Lower leg skin (tissue), 4 donors: Measurements from ENCODE around the gene MINDY4. TPM values are rescaled to one million over a fixed set of nuclear protein-coding genes. Genes with fewer than 3 reads are reported as not detected.
A peak's percentile ranks its signal among the peaks of the same experiment; 100 is the strongest.

Experiments used
- DNase-seq, 2 donors: peaks; one replicate each; pipeline ENCODE4 v3.0.0-alpha.2; 2019; ENCODE audit warnings: low spot score in 2 of 2
- H3K4me3 ChIP-seq: fragments of 200-600 bp; sonication (generic); 2 replicates; pipeline ENCODE4 v1.5.1; 2017; ENCODE audit warnings: mild to moderate bottlenecking, low read depth; ENCODE audit not compliant: poor library complexity, severe bottlenecking
- POLR2A ChIP-seq, 2 donors: fragments of 450-650 bp; IDR thresholded peaks; one replicate each; pipeline ENCODE4 v1.6.1; 2016 to 2017; ENCODE audit warnings: antibody characterized with exemption in 2 of 2, mild to moderate bottlenecking in 1 of 2, moderate library complexity in 1 of 2
- WGBS, 2 donors: methylation state at CpG; one replicate each; pipeline ENCODE4 v1.1.5; 2018; 5-methylcytosine and 5-hydroxymethylcytosine counted together
- intact Hi-C: fragments of 100-400 bp; cut with DNase I; formaldehyde crosslinking; loops from one replicate; pipeline ENCODE4 v1.15.0; 2023; ENCODE audit warnings: low total_unique reads
- total RNA-seq, 4 donors: library from RNA; depleted of rRNA; stranded (reverse); fragments of >200 nt; gene quantifications; one replicate each; pipeline ENCODE4 v1.1.0, GENCODE V29; 2016
- TF ChIP-seq, protein P1 (sequence below), 3 donors: fragments of 450-650 bp; IDR thresholded peaks; one replicate each; pipeline ENCODE4 v1.5.1; 2016; ENCODE audit warnings: antibody characterized with exemption in 3 of 3, mild to moderate bottlenecking in 3 of 3, moderate library complexity in 2 of 3

The MINDY4 gene
- total RNA-seq, 4 donors from 2014 or later: 4.0 to 4.7 (median 4.4) TPM

DNA sequence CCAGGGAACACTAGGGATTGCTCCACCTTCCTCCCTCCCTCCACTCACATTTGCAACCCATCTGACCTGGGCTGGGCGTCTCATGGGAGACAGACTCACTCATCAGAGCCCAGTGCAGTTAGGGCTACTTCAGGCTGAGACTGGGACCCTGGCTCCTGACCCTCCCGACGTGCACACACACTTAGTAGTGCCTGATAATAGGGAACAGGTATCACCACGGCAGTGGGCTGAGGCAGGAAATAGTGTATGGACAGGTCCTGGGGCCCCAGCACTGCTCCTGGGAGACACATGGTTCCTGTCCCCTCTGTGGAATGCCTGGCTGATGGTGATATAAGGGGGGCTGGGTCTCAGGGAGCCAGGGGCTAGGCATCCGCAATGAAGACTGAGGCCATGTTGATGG lies 154.7 kb downstream of the MINDY4 start:
- intact Hi-C loops: no loop called here
- WGBS, 2 donors: 87 to 91% methylated on average over 5 of the region's 5 CpGs
- H3K4me3 ChIP-seq: no peak overlapping the region
- no peak for TF ChIP-seq POLR2A (IDR thresholded peaks at IDR 0.05)
- TF ChIP-seq, protein P1, sequence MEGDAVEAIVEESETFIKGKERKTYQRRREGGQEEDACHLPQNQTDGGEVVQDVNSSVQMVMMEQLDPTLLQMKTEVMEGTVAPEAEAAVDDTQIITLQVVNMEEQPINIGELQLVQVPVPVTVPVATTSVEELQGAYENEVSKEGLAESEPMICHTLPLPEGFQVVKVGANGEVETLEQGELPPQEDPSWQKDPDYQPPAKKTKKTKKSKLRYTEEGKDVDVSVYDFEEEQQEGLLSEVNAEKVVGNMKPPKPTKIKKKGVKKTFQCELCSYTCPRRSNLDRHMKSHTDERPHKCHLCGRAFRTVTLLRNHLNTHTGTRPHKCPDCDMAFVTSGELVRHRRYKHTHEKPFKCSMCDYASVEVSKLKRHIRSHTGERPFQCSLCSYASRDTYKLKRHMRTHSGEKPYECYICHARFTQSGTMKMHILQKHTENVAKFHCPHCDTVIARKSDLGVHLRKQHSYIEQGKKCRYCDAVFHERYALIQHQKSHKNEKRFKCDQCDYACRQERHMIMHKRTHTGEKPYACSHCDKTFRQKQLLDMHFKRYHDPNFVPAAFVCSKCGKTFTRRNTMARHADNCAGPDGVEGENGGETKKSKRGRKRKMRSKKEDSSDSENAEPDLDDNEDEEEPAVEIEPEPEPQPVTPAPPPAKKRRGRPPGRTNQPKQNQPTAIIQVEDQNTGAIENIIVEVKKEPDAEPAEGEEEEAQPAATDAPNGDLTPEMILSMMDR (IDR thresholded peaks at IDR 0.05): no peak
- DNase-seq: peak in 1 of 2 donors; percentile 59

DNA sequence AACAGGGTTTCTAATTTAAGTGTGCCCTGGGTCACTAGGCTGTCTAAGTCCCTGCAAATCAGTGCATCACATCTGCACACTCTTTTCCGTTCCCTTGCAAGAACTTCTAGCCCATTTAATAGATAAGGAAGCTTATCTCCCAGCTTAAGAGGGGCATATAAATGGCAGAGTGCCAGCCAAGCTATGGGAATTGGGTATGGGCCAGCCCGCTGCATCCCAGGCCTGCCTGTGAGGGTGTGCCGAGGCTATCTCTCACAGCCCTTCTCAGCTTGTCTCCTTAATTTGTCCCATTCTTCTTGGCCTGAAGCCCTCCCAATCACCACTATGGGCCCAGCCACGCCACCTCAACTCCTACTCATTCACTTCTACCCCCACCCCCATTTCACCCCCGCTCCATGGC lies 155.1 kb downstream of the MINDY4 start:
- peak in 1 of 2 donors; percentile 11 for DNase-seq
- WGBS, 2 donors: 84 to 91% methylated on average over 5 of the region's 5 CpGs
- TF ChIP-seq, protein P1 (IDR thresholded peaks at IDR 0.05): no peak
- no peak for TF ChIP-seq POLR2A (IDR thresholded peaks at IDR 0.05)
- intact Hi-C loops: no loop called here
- H3K4me3 ChIP-seq: no peak overlapping the region

DNA sequence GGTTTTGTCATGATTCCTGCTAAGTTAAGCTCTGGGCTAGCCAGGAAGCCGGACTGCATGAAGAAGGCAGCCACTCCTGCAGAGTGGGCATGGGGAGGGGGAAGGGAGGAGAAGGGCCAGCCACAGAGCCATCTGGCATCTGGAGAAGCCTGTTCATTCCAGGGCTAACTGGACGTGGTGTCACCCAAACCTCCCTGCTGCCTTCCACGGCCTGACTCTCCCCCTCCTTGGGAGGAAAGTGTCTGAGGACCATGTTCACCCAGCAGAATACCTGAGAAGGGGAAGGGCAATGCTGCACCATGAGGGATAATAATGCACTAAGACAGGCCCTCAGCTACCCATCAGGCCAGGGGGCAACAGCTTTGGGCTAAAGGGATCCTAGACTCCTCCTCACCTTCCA lies 155.8 kb downstream of the MINDY4 start:
- intact Hi-C loops: no loop called here
- TF ChIP-seq, protein P1 (IDR thresholded peaks at IDR 0.05): no peak
- TF ChIP-seq POLR2A (IDR thresholded peaks at IDR 0.05): no peak
- DNase-seq: peak in 1 of 2 donors; percentile 71
- 90 to 92% methylated on average over 3 of the region's 3 CpGs for WGBS, 2 donors
- no peak overlapping the region for H3K4me3 ChIP-seq

DNA sequence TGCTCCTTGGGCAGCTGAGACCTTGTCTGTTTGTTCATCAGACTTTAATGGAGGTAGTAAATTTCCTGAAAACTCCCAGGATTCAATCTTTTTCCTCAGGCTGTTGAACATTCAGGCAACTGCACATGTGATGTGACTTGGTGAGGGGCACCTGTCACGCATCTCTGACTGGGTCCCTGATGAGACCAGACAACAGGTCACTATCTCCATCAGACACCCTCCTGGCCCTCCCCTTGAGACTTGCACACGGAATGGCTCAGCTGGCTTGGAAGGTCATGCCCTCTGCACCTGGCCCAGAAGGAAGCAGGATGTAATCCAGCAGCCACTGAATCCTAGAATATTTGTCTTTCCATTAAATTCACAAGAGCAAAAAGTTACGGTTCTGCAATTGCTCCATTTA lies 156.3 kb downstream of the MINDY4 start:
- intact Hi-C loops: no loop called here
- DNase-seq: peak in 1 of 2 donors; percentile 72
- H3K4me3 ChIP-seq: no peak overlapping the region
- TF ChIP-seq, protein P1 (IDR thresholded peaks at IDR 0.05): no peak
- TF ChIP-seq POLR2A (IDR thresholded peaks at IDR 0.05): no peak
- WGBS, 2 donors: 79 to 85% methylated on average over 3 of the region's 3 CpGs

DNA sequence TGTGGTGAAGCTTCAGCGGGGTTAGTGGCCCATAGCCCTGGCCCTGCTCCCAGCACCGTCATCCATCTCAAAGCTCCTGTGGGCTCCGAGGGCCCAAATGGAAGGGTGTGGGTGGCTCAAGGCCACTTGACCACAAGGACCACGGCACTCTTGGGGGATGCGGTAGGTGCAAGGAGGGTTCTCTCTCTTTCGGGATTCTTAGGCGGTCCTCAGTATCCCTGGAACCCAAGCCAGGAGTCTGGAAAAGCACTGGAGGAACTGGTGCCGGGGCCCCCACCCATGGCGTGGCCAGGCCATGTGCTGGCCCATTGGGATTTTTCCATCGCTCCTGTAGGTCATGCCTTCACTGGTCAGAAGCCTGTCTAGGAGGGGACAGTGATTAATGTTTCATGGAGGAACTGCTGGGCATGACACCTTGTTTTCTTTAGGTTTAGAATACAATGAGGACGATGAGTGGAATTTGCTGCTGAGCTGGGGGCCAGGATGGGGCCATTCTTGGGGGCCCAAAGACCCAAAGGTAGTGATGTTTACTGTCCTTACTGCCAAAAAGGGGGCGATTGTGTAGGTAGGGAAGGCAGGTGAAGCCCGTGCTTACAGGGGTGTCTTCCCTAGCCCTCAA lies 157.1 kb downstream of the MINDY4 start:
- H3K4me3 ChIP-seq: no peak overlapping the region
- 95% methylated on average over 13 of the region's 13 CpGs for WGBS, 2 donors
- DNase-seq: peak in 1 of 2 donors; percentile 69
- intact Hi-C loops: no loop called here
- TF ChIP-seq, protein P1 (IDR thresholded peaks at IDR 0.05): no peak
- TF ChIP-seq POLR2A (IDR thresholded peaks at IDR 0.05): no peak

DNA sequence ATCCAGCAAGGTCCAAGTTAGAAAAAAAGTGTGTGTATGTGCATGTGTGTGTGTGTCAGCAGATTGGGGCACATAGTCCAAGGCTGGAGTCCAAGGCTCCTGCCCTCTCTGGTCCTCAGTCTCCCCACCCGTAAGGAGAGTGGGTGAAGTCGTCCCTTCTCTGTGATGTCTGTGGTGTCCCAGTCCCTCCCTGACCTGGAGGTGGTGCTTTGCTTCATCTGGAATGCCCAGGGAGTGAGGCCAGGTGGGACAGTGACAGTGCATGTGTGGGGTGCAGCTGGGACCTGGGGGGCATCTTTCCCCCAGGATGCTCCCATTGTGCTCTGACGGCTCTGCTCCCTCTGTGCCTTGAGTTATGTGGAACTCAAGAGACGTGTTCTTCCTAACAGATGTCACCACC lies 158.5 kb downstream of the MINDY4 start:
- TF ChIP-seq, protein P1 (IDR thresholded peaks at IDR 0.05): no peak
- no peak for TF ChIP-seq POLR2A (IDR thresholded peaks at IDR 0.05)
- intact Hi-C loops: no loop called here

More for the DNA sequence above, 158.5 kb downstream of the MINDY4 start:
- 91 to 92% methylated on average over 4 of the region's 4 CpGs for WGBS, 2 donors
- peak in 1 of 2 donors; percentile 78 for DNase-seq
- no peak overlapping the region for H3K4me3 ChIP-seq
